GM21381 (cell line): ENCODE measurements around the gene NRP2.

Experiments
- ATAC-seq: cut with Tn5 transposase; IDR thresholded peaks from one replicate; pipeline ENCODE4 v1.9.1; 2021; ENCODE audit warnings: mild to moderate bottlenecking, moderate library complexity; ENCODE audit not compliant: unreplicated experiment

NRP2 gene

DNA sequence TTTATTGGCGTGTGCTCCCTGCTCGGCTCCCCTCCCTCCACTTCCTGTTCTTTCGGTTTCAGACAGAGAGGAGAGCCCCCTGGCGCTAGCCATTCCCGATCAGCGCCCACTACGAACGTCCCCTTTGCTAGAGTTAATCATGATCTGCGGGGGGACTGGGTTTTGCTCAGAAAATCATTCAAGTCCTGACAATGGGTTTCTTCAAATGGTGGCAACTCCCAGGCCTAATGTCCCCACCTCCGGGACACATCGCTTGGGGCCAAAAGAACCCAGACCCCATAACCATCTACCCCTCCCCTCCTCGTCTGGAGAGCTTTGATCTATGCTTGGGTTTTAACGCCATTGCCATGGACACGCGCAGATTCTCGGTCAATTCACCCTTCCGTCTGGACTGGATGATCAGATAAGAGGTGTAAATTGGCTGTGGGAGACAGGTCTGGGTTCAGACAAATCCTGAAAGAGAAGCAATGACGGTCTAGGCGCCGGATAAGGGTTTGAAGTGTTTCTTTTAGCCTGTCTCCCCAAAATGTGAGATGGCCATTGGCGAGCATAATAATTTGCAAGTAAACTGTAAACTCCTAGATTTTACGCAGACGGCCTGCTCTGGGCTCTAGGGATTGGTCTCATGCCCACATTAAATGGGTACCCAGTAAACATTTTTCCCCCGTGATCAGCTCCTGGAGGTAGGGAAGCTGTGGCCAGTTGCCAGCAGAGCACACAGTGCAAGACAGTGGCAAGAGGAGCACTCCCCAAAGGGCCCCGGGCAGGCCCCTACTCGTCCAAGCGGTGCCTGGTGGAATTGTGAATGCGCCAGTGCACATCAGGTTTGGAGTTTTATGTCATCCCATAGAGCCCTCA, 4.7 kb downstream of the NRP2 start:
- no peak for ATAC-seq

DNA sequence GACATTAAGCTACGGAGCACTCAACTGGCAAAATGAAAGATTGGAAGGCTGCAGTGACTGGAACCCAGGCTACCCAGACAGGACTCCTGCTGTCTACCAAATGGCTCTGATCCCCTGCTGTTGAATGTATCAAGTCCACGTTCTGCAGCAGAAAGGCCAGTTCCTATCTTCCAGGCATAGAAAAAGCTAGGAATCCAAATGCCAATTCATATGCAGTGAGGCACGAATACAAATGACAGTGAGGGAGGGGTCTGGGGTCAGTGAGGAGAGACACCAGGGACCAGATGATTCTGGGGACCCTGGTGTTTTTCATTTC, 5.3 kb downstream of the NRP2 start:
- ATAC-seq = no peak

DNA sequence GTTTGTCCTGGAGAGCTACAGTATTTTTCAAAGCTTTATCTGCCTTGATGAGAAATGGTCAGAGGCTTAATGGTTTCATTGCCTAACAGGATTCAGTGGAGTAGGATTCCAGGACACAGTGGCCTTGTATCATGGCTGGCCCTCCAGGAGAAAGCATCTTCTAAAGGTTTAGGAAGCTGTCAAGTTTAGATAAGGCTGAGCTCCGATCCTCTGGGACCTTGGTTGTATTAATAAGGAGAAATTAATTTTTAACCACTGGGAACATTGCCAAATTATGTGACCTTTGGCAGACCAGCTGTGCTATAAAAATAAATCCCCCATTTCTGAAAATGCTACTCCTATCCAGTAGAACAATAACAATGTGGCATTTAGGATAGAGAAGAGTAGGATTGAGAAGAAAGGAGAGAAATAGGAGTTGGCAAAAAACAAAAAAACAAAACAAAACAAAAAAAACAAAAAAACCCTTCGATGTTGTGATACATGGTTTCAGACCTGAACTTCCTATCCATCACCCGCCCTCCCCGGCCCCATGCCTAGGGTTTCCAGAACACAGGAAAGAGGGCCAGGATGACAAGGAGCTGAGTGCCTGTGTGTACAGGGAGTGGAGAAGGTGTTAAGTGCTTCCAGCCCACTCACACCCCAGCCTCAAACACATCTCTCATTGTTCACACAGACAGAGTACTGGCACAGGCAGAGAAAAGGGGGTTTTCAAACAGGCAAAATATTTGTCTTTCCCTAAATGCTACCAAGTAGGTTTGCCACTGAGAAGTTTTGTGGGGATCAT, 6.3 kb downstream of the NRP2 start:
- no peak for ATAC-seq

DNA sequence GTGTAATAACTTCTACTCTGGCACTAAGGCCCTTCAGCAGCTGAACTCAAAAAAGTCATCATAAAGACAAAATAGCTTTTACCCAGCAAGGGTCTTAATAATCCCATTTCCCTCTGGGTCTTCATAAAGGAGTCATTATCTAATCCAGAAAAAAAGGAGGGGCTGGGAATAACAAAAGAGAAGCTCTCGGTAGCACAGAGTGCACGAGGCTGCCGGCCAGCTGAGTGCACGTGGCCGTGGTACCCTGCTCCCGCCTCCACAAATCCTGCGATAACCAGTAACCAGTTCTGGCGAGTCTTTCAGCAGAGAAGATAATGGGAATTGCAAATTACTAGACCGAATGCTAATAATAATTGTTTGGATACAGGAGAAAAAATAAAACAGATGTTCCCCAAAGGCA, 7.5 kb downstream of the NRP2 start:
- ATAC-seq = no peak

DNA sequence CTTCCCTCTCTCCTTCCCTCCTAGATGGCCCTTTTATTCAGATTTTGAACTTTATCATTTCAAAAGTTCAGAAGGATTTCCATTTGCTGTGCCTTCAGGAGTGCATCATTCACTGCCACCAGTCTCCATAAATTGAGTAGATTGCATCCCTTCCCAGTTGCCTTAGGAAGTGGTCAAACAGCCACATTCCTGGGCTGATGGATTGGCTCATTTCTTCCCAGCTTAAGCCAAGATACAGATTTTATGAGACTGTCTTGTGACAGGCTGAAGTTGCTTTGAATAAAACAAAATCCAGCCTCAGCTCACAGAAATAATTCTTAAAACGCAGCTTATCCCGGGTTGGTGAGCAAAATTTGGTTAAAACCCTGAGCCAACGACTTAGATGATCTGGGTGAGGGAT, 9.8 kb downstream of the NRP2 start:
- ATAC-seq = no peak

DNA sequence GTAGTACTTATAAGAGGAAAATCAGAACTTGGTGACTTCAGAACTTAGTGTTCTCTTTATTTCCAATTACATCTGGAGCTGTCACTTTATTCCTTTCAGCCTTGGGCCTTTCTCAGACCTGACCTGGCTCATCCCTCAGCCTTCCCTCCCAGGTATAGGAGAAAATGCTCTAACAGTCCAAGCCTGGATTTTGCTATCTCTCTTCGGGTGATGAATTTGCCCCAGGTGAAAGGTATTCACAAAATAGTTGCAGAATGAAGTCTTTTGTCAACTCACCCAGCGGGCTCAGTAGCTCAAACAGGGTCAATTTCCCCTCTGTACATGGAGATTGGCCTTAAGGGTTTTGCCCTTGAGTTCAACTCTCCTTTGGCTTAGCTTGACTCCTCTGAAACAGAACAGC, 12.0 kb downstream of the NRP2 start:
- ATAC-seq = no peak

DNA sequence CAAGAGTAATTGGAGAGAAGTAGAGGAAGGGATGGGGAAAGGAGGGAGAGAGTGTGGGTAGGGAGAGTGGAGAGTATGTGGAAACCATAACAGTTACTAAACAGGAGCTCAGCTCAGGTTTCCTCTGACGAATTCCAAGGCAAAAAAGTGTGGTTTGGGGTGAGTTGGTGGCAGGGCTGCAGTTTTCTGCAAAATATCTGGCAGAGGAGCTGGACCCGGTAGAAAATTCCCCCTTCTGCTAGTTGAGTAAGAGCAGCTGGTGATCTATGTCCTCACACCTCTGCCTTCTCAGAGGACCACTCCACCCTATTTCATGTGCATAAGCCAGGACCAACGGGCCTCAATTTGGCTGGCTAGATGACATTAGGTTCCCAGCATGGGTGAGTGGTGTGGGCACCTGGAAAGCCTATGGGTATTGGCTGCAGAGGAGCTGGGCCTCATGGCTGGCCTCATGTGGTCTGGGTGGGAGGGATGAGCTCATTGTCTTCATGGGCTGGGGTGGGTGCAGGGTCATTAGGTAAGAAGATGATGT, 13.2 kb downstream of the NRP2 start:
- no peak for ATAC-seq

DNA sequence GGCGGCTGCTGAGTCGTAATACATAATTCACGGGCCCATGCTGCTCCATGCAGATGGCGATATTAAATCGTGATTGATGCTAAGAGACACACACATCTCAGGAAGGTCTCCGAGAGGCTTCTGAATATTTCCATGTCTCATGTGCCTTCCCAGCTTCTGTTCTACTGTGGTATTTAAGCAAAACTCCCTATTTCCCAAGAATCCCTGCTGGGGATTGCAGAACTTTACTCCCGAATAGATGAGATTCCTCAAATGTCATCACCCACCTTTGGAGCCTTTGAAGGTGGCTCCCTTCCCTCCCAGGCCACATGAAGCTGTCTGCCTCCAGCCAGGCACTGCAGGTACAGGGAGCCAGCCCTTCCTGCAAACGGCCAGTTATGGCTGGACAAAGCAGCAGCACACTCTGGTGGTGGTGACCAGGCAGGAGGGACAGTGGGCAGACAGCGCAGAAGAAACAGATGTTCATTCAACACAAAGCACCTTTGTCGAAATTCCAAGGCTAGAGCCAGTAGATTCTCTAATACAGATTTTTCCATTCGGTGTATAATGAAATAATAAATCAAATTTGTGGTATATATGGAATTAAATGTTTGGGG, 14.1 kb downstream of the NRP2 start:
- ATAC-seq = no peak

DNA sequence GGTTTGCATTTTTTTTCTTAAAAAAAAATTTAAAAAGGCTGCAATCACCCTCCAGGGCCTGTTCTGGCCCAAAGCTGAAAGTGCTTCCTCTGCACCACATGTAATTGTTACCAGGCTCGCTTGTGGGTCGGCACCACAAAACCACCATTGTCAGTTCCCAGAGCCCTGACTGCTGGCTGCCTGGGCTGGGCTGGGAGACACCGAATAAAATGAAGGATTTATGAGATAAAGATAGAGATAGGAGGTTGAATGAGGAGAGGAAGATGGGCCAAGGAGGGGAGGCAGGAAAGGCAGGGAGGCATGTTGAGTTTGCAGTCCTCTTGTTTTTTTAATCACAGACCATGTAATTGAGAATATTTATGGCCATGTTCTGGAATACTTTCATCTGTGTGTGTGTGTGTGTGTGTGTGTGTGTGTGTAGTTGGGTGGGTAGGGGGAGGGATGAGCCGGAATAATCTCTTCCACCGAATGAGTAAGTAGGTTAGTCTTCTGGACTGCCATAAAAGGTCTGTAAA, 14.7 kb downstream of the NRP2 start:
- no peak for ATAC-seq

DNA sequence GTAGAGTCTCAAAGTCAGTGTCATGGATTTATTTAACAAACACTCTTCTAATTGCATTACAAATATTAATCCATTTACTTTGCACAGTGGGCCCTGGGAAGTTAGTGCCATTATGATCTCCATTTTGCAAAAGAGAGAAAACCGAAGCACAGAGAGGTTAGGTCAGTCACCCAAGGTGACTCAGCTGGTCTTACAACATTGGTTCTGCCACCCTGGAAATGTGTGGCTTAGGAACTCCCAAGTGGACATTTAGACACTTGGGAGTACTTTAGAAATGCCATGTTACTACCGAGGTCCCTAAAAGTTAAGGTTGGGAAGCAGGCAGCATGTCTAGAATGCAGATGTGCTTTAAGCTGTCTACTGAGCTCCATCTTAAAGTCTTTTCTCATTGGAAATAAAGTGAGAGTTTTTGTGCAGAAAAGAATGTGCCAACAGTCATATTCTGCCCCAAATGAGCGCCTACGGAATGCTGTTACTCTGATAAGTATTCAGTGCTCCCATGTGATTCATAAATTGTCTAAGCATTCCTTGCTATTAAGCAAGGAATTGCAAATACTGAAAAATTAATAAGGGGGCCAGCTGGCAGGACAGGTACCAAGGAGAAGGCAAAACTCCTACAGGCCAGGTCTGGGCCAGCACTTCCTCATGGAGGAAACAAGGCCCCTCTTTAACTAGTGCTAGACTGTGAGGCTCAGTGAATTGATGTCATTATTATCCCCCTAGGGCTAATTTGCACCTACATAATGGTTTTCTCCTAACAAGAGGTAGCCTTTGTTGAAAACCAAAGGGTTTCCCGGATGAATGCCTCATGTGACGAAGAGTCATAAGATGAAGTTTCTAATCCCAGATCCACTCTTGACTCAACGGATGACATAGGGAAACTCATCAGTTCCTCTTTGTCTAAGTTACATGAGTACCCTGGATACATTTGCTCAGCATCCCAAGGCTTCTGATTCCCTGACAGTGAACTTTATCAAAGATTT, 16.3 kb downstream of the NRP2 start:
- ATAC-seq = no peak

DNA sequence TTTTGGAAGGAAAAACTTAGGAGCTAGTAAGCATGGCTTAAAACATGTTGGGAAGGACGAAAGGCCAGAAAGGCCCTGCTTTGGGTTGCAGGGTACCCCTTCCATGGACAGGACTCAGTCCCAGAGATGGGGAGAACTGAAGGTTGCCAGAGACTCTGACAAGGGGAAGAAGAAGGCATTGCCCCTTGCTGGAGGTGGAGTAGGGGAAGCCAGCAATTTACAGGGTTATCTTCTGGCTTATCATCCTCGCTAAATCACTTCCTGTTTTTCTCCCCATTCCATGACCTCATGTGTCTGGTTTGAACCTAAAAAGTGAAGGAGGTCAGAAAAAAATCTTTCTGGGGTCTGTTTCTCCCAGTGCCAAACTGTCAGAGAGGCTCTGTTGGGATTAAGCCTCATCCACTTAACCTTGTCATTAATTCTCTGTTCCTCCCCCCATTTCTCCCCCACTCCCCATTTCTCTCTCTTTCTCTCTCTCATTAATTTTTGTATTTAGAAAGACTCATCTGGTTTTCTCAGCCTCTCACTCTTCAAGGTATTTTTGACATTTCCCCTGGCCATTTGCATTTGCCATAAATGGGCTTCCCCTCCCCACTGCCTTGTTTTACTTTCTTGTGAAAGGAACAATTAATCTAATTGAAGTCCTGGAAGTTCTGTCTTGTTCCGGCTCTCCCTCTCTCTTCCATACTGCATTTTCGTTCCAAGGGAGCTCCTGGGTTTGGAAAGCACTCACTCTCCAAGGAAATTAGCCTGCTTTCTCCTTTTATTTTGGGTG, 17.4 kb downstream of the NRP2 start:
- no peak for ATAC-seq

DNA sequence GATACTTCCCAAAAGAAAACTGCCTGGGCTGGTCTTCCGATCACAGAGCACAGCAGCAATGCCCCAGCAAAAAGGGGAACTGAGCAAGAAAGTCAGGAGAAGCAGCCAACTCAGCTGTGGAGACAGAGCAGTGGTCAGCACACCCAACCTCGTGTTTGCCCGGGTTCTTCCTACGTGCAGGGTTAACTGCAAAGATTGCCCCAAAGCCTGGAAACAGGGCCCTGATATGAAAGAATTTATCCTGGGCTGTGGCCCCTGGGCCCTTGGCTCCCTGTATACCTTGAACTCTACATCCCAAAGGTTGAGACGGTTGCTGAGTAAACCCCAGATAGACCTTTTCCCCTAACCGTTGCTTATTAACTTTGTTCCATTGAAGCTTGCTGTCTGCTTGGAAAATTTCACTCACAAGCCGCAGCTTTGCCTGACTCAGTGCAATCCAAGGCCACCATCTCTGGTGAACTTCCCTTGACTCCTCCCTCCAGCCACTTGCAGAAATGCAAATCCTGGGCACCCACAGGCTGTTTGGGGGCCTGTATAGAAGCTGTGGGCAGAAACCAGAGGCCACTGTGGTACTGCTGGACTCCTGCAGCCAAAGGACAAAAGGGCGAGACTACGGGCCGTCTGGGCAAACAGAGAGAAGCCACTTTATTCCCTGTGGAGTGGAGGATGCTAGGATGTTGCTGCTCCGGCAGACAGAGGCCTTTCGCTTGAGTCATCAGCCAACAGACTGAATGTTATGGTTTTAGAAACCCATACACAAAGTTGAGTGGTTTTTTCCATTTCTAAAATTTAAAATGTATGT, 18.2 kb downstream of the NRP2 start:
- peak; percentile 77 for ATAC-seq

DNA sequence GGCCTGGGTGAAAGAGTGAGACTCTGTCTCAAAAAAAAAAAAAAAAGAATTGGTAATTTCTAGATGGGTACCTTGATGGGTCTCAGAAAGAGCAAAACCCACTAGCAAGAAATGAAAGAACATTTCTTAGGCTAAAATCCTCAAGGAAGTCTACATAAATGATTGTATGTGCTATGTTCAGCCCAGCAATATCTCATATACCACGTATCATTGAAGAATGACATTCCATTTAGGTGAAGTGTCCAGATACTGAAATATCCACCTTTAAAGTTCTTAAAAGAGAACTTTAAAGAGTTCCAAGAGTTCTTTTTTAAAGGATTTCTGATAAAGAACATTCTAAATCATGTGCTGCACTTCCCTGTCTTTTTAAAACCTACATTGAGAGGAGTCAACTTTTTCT, 19.2 kb downstream of the NRP2 start:
- no peak for ATAC-seq

DNA sequence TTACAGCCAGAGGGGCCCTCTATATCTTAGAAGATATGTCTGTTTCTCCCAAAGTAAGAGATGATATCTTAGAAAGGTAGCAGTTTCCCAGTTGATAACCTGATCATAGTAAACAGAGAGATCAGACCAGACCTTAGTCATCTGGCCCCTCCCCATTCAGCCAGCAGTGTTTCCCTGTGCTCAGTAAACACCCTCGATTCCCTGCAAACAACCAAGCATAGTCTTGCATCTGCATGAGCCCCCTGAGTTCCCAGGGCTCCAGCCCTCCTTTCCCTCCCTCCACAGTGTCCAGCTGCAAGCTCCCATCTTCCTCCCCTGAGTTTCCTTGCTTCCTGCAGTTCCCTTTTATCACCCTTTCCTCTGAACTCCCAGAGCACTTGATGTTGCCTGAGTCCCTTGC, 20.3 kb downstream of the NRP2 start:
- no peak for ATAC-seq

DNA sequence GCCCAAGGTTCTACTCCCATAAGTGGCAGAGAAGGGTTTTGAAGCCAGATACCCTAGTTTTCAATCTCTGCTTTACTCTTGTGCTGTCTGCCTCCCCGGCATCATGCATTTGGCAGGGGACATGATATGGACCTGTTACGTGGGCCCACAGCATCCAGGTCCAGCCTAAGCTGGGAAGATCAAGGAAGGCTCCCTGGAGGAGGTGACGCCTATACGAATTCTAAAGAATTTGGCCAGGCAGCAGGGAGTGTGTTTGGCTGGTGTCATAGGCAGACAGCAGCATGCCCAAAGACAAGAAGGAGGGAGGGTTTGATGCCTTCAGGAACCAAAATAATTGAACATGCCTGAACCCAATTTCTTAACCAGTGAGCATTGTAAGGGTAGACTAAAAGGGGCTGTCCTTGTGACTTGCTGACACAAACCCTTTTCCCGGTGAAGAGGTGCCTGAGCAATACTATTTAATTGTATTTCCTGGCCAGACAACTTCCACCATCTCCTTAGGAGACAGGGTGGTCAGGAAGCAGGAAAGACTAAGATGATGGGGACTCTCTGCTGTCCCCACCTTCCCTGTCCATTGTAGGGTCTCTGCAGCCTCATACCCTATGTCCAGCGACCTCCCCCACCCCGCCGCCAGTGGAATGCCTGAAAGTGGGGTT, 21.3 kb downstream of the NRP2 start:
- no peak for ATAC-seq

DNA sequence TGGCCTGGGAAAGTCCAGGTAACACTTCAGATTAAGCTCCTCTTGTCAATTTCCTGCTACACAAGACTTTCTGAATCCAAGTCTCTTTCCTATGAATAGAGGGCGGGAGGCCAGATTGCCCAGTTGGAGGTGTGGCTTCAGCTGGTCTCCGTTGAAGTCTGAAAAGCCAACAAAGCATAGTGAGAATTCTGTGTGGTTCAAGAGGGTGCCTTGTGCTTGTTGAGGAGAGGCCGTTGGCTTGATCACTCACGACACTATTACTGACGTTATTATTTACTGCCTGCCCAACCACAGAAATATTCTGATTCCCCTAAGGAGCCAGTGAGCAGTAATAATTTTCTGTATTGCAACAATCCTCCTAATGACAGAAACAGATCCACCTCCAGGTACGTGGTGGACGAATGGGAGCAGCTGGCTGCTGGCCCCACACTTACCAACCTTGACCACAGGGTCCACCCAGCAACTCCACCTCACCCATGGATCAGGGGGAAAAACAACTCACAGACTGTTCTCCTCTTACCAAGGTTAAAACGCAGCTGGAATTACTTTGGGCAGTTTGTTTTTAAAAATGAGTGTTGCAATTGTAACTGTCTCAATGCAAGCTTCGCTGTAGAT, 21.9 kb downstream of the NRP2 start:
- no peak for ATAC-seq

DNA sequence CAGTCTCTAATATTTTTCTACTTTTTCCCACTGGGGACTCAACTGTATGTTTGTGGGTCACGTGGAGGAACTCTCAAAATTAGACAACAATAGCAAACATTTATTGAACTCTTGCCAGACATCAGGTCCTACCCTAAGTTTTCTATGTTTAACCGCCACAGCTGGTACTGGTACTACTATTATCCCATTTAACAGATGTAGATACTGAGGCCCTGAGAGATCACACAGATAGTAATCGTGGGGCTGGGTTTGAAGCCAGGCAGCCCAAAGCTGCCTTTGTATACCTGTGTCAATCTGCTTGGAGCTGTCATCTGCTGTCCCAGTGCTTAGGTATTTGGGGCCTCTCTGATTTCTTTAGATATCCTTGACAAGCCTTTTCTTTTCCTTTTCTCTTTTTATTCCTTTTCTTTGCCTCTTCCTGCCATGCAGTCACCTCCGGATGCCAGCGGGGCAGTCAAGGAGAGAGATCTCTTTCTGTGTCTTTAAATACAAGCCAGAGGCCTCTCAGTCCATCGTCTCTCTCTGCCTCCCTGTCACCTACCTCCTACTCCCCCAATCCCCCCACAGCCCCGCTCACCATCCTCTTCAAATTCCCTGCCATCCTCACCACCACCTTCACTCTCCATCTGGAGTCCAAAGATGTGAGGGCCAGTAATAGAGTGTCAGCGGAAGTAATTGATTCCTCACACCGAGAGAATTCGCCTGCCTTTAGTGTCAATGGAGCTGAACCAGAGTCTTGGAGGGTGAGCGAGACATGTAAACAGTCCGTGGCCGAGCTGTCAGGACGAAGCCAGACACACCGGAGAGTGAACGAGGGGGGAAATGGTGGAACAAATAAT, 23.4 kb downstream of the NRP2 start:
- no peak for ATAC-seq
